Astrocyte (in vitro differentiated cells and primary cell): Measurements from ENCODE around the gene APRT. TPM values are rescaled to one million over a fixed set of nuclear protein-coding genes. Genes with fewer than 3 reads are reported as not detected.

Experiments used
- DNase-seq: peaks from one replicate; pipeline ENCODE4 v3.0.0-alpha.2; 2010; ENCODE audit warnings: low read depth
- FAIRE-seq: peaks from 2 replicates; lab custom pipeline; 2011; peaks lifted over from hg19 to GRCh38; lab: Jason Lieb, UNC
- H2AFZ ChIP-seq: 2 replicates; pipeline ENCODE4 v1.6.0; 2012; ENCODE audit warnings: low read depth, low read length, inconsistent platforms
- H3K27ac ChIP-seq: 2 replicates; pipeline ENCODE4 v1.5.1; 2011; ENCODE audit warnings: low read depth, low read length, inconsistent platforms
- H3K27me3 ChIP-seq: 2 replicates; pipeline ENCODE4 v1.6.0; 2011; ENCODE audit warnings: low read length, inconsistent platforms; ENCODE audit not compliant: insufficient read depth
- H3K36me3 ChIP-seq: 2 replicates; pipeline ENCODE4 v1.5.1; 2011; ENCODE audit warnings: low read length, inconsistent platforms; ENCODE audit not compliant: insufficient read depth
- H3K4me1 ChIP-seq: 2 replicates; pipeline ENCODE4 v1.5.1; 2011; ENCODE audit warnings: low read length, inconsistent platforms; ENCODE audit not compliant: insufficient read depth
- H3K4me2 ChIP-seq: 2 replicates; pipeline ENCODE4 v1.6.0; 2012; ENCODE audit warnings: low read length, inconsistent platforms
- H3K4me3 ChIP-seq: 2 replicates; pipeline ENCODE4 v1.5.1; 2011; ENCODE audit warnings: low read depth, mild to moderate bottlenecking, low read length, inconsistent platforms; ENCODE audit not compliant: insufficient read depth
- H3K79me2 ChIP-seq: 2 replicates; pipeline ENCODE4 v1.6.0; 2012; ENCODE audit warnings: mild to moderate bottlenecking, low read length, inconsistent platforms; ENCODE audit not compliant: insufficient read depth
- H3K9ac ChIP-seq: 2 replicates; pipeline ENCODE4 v1.6.0; 2012; ENCODE audit warnings: mild to moderate bottlenecking, low read length, inconsistent platforms
- H3K9me3 ChIP-seq: 2 replicates; pipeline ENCODE4 v1.5.1; 2012; ENCODE audit warnings: low read depth, mild to moderate bottlenecking, low read length, inconsistent platforms; ENCODE audit not compliant: insufficient read depth
- H4K20me1 ChIP-seq: 2 replicates; pipeline ENCODE4 v1.6.0; 2012; ENCODE audit warnings: low read length, inconsistent platforms; ENCODE audit not compliant: insufficient read depth
- H3K27ac Mint-ChIP-seq: one replicate; pipeline ENCODE4 v1.8.0; 2021; ENCODE audit warnings: mild to moderate bottlenecking, mixed read lengths; ENCODE audit not compliant: unreplicated experiment
- H3K27me3 Mint-ChIP-seq: one replicate; pipeline ENCODE4 v1.8.0; 2021; ENCODE audit warnings: low read depth, mixed read lengths; ENCODE audit not compliant: unreplicated experiment
- H3K36me3 Mint-ChIP-seq: one replicate; pipeline ENCODE4 v1.8.0; 2021; ENCODE audit warnings: low read depth, mixed read lengths; ENCODE audit not compliant: unreplicated experiment
- H3K4me1 Mint-ChIP-seq: one replicate; pipeline ENCODE4 v1.8.0; 2021; ENCODE audit warnings: low read depth, mixed read lengths; ENCODE audit not compliant: unreplicated experiment
- H3K4me3 Mint-ChIP-seq: one replicate; pipeline ENCODE4 v1.8.0; 2021; ENCODE audit warnings: mild to moderate bottlenecking, moderate library complexity, mixed read lengths; ENCODE audit not compliant: unreplicated experiment
- H3K9me3 Mint-ChIP-seq: one replicate; pipeline ENCODE4 v1.8.0; 2021; ENCODE audit warnings: mild to moderate bottlenecking, mixed read lengths; ENCODE audit not compliant: unreplicated experiment
- EZH2 ChIP-seq: IDR thresholded peaks from 2 replicates; pipeline ENCODE4 v1.6.1; 2012; ENCODE audit warnings: mild to moderate bottlenecking, low read length, inconsistent platforms; ENCODE audit not compliant: insufficient read depth
- total RNA-seq: library from RNA; stranded (reverse); gene quantifications from 2 replicates; pipeline ENCODE4 v1.2.1, GENCODE V29; 2021
- TF ChIP-seq, protein P1 (sequence below): IDR thresholded peaks from 2 replicates; pipeline ENCODE4 v1.5.1; 2011; ENCODE audit warnings: low read depth, mild to moderate bottlenecking, inconsistent platforms, low read length, moderate library complexity; ENCODE audit not compliant: insufficient read depth

APRT gene
- total RNA-seq, 1 donor from 2014 or later = 132 TPM

GRCh38 chr16:88764913-88765349, 46.8 kb downstream of the APRT start:
- no peak for DNase-seq
- H3K9me3 ChIP-seq = no peaks in the 10 kb centered on the region
- H3K36me3 Mint-ChIP-seq = peaks cover 2% of the 10 kb centered on the region
- H4K20me1 ChIP-seq = peaks cover 100% of the 10 kb centered on the region
- no peak overlapping the region for H2AFZ ChIP-seq
- H3K9me3 Mint-ChIP-seq = no peaks in the 10 kb centered on the region
- H3K4me2 ChIP-seq = peak overlapping the region; percentile 32
- H3K27ac ChIP-seq = no peak overlapping the region
- H3K27ac Mint-ChIP-seq = peak overlapping the region; percentile 26
- FAIRE-seq = no peak
- H3K4me1 Mint-ChIP-seq = peaks cover 55% of the 10 kb centered on the region
- H3K4me3 Mint-ChIP-seq = no peak overlapping the region
- TF ChIP-seq, protein P1, sequence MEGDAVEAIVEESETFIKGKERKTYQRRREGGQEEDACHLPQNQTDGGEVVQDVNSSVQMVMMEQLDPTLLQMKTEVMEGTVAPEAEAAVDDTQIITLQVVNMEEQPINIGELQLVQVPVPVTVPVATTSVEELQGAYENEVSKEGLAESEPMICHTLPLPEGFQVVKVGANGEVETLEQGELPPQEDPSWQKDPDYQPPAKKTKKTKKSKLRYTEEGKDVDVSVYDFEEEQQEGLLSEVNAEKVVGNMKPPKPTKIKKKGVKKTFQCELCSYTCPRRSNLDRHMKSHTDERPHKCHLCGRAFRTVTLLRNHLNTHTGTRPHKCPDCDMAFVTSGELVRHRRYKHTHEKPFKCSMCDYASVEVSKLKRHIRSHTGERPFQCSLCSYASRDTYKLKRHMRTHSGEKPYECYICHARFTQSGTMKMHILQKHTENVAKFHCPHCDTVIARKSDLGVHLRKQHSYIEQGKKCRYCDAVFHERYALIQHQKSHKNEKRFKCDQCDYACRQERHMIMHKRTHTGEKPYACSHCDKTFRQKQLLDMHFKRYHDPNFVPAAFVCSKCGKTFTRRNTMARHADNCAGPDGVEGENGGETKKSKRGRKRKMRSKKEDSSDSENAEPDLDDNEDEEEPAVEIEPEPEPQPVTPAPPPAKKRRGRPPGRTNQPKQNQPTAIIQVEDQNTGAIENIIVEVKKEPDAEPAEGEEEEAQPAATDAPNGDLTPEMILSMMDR = no peak
- no peak for TF ChIP-seq EZH2
- no peak overlapping the region for H3K9ac ChIP-seq
- H3K4me1 ChIP-seq = peaks cover 48% of the 10 kb centered on the region
- no peaks in the 10 kb centered on the region for H3K36me3 ChIP-seq
- H3K27me3 ChIP-seq = no peaks in the 10 kb centered on the region
- peaks cover 100% of the 10 kb centered on the region for H3K79me2 ChIP-seq
- H3K4me3 ChIP-seq = no peak overlapping the region
- H3K27me3 Mint-ChIP-seq = no peaks in the 10 kb centered on the region

DNA sequence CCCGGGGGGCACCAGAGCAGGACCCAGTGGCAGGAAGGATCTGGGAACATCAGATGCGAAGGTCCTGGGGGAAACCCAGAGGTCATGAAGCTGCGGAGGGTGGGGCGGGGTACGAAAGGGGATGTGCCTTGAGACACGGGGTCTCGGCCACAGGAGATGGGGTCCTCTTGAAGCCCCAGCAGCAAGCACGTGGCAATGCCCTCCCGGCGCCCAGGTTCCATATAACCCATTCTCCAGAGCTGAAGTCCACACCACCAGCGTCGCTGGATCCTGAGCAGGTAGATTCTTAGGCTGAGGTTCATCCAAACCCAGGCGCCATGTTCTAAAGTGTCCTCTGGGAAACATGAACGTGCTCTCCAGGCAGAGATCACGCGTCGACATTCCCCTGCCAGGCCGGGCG, 47.6 kb downstream of the APRT start:
- H3K36me3 ChIP-seq = no peaks in the 10 kb centered on the region
- Mint-ChIP-seq H3K36me3 (peaks cover 2% of the 10 kb centered on the region), H3K4me3 (peak overlapping the region; percentile 60), H3K4me1 (peaks cover 53% of the 10 kb centered on the region), H3K27me3 (no peaks in the 10 kb centered on the region), H3K9me3 (no peaks in the 10 kb centered on the region), H3K27ac (peak overlapping the region; percentile 75)
- no peak overlapping the region for H3K4me2 ChIP-seq
- H3K9ac ChIP-seq = no peak overlapping the region
- H4K20me1 ChIP-seq = peaks cover 100% of the 10 kb centered on the region
- H3K9me3 ChIP-seq = no peaks in the 10 kb centered on the region
- H3K4me1 ChIP-seq = peaks cover 49% of the 10 kb centered on the region
- H3K27me3 ChIP-seq = no peaks in the 10 kb centered on the region
- H3K79me2 ChIP-seq = peaks cover 100% of the 10 kb centered on the region
- no peak overlapping the region for H3K27ac ChIP-seq
- TF ChIP-seq, protein P1 = no peak
- no peak for TF ChIP-seq EZH2
- FAIRE-seq = no peak
- H3K4me3 ChIP-seq = no peak overlapping the region
- no peak overlapping the region for H2AFZ ChIP-seq
- no peak for DNase-seq

DNA sequence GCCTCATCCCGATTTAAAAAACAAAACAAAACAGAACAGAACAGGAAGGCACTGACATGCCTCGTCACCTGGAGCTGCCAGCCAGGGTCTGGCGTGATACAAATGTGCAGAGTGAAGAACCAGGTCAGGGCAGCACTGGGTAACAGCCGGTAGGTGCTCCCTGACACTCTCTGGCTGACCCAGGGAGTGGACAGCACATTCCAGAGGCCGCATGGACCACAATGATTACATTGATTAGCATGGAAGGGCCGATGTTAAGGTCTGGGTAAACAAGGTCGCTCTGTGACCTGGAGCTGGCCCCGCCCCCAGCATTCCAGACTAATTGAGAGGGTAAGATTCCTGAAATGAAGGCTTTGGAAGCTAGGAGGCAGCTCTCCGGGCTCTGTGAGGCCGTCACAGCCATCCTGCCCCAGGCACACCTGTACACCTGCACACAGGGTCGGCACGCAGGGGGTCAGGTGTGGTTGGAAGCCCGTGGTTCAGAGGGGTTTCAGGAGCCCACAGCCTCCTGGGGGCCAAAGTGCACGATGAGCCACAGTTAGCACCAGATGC, 48.1 kb downstream of the APRT start:
- Histone ChIP-seq H3K4me3 (no peak overlapping the region), H3K9me3 (no peaks in the 10 kb centered on the region), H4K20me1 (peaks cover 100% of the 10 kb centered on the region), H2AFZ (no peak overlapping the region), H3K79me2 (peaks cover 100% of the 10 kb centered on the region), H3K9ac (no peak overlapping the region), H3K36me3 (no peaks in the 10 kb centered on the region), H3K4me2 (no peak overlapping the region), H3K27me3 (no peaks in the 10 kb centered on the region), H3K4me1 (peaks cover 48% of the 10 kb centered on the region), H3K27ac (no peak overlapping the region)
- Mint-ChIP-seq H3K36me3 (peaks cover 4% of the 10 kb centered on the region), H3K4me1 (peaks cover 56% of the 10 kb centered on the region), H3K27ac (peak overlapping the region; percentile 75), H3K27me3 (no peaks in the 10 kb centered on the region), H3K4me3 (no peak overlapping the region), H3K9me3 (no peaks in the 10 kb centered on the region)
- FAIRE-seq (no peak), DNase-seq (no peak)
- TF ChIP-seq EZH2 = no peak
- TF ChIP-seq, protein P1 = no peak
